K562 (cell line): ENCODE measurements around the gene PANX1. TPM values are rescaled to one million over a fixed set of nuclear protein-coding genes. Genes with fewer than 3 reads are reported as not detected.

Source experiments
- CCAR2 ChIP-seq: fragments of 200-400 bp; formaldehyde crosslinking; IDR thresholded peaks from 2 replicates; pipeline ENCODE4 v1.6.1; 2017; ENCODE audit warnings: mild to moderate bottlenecking, low read depth, low read length
- CHD2 ChIP-seq: IDR thresholded peaks from 2 replicates; pipeline ENCODE4 v1.6.1; 2011; ENCODE audit warnings: low read depth, low read length
- CTBP1 ChIP-seq: fragments of 450-650 bp; IDR thresholded peaks from 2 replicates; pipeline ENCODE4 v1.6.1; 2016; ENCODE audit warnings: borderline replicate concordance
- CXXC5 ChIP-seq: fragments of 250-450 bp; sonication (Bioruptor Pico); IDR thresholded peaks from 2 replicates; pipeline ENCODE4 v1.8.0; 2022; ENCODE audit warnings: inconsistent platforms, mild to moderate bottlenecking, moderate library complexity
- ETV6 ChIP-seq, 3 experiments: fragments of 150-350 bp in 1 of 3; sonication (generic) in 1 of 3; formaldehyde crosslinking in 1 of 3; IDR thresholded peaks; 2 replicates each; pipeline versions ENCODE4 v1.6.1 to v1.8.0; 2014 to 2022; ENCODE audit warnings: borderline replicate concordance in 2 of 3, low read depth in 2 of 3, antibody characterized with exemption in 1 of 3, low read length in 1 of 3, mild to moderate bottlenecking in 1 of 3, missing genetic modification reagents in 1 of 3
- FOSL1 ChIP-seq: fragments of 200-800 bp; sonication (Bioruptor generic); conservative IDR thresholded peaks from 2 replicates; pipeline ENCODE4 v1.6.1; 2016; ENCODE audit warnings: missing genetic modification characterization, missing compliant biosample characterization
- HNRNPUL1 ChIP-seq: fragments of 200-400 bp; formaldehyde crosslinking; IDR thresholded peaks from 2 replicates; pipeline ENCODE4 v1.6.1; 2017; ENCODE audit warnings: low read length
- HSF4 ChIP-seq: fragments of 250-450 bp; sonication (Bioruptor Pico); IDR thresholded peaks from 2 replicates; pipeline ENCODE4 v2.1.2; 2022; ENCODE audit warnings: mild to moderate bottlenecking, moderate library complexity, borderline replicate concordance
- MEIS2 ChIP-seq: fragments of 450-650 bp; IDR thresholded peaks from 2 replicates; pipeline ENCODE4 v1.6.1; 2014; ENCODE audit warnings: mild to moderate bottlenecking; ENCODE audit not compliant: partially characterized antibody
- NFYB ChIP-seq: IDR thresholded peaks from 2 replicates; pipeline ENCODE4 v1.6.1; 2011; ENCODE audit warnings: mild to moderate bottlenecking, moderate library complexity; ENCODE audit not compliant: insufficient read length; ENCODE audit errors: extremely low read depth
- OTX1 ChIP-seq: fragments of 450-650 bp; formaldehyde crosslinking; IDR thresholded peaks from 2 replicates; pipeline ENCODE4 v1.4.0; 2022; ENCODE audit warnings: mild to moderate bottlenecking
- PHF21A ChIP-seq: fragments of 450-650 bp; IDR thresholded peaks from 2 replicates; pipeline ENCODE4 v1.6.1; 2017; ENCODE audit warnings: low read depth, borderline replicate concordance
- PML ChIP-seq: IDR thresholded peaks from 2 replicates; pipeline ENCODE4 v1.6.1; 2012; ENCODE audit warnings: low read length, inconsistent platforms
- POLR2AphosphoS5 ChIP-seq: IDR thresholded peaks from 2 replicates; pipeline ENCODE4 v1.6.1; 2011; ENCODE audit warnings: mild to moderate bottlenecking, low read depth, low read length, moderate library complexity; ENCODE audit not compliant: control insufficient read depth, insufficient read depth
- POLR2B ChIP-seq: fragments of 450-650 bp; IDR thresholded peaks from 2 replicates; pipeline ENCODE4 v1.6.1; 2018; ENCODE audit warnings: low read depth; ENCODE audit not compliant: partially characterized antibody
- SMAD4 ChIP-seq: fragments of 250-450 bp; sonication (Bioruptor Pico); conservative IDR thresholded peaks from 2 replicates; pipeline ENCODE4 v1.8.0; 2021; ENCODE audit warnings: inconsistent platforms, mild to moderate bottlenecking, moderate library complexity
- SMARCE1 ChIP-seq: fragments of 450-650 bp; IDR thresholded peaks from 2 replicates; pipeline ENCODE4 v1.7.1; 2016; ENCODE audit warnings: mild to moderate bottlenecking
- SRF ChIP-seq, 2 experiments: fragments of 250-450, 450-650 bp in 1 of 2; sonication (Bioruptor Pico) in 1 of 2; sonication (generic) in 1 of 2; formaldehyde crosslinking; IDR thresholded peaks; 2 replicates each; pipeline versions ENCODE4 v1.5.0 to v1.5.1; 2020 to 2022; ENCODE audit warnings: mild to moderate bottlenecking in 1 of 2, missing genetic modification reagents in 1 of 2
- TAF15 ChIP-seq: fragments of 200-400 bp; formaldehyde crosslinking; IDR thresholded peaks from 2 replicates; pipeline ENCODE4 v1.6.1; 2017; ENCODE audit warnings: mild to moderate bottlenecking, low read depth, low read length, moderate library complexity
- TCF3 ChIP-seq: sonication (generic); formaldehyde crosslinking; IDR thresholded peaks from 2 replicates; pipeline ENCODE4 v1.4.0; 2020; ENCODE audit warnings: mild to moderate bottlenecking, missing genetic modification reagents
- ZNF212 ChIP-seq: fragments of 450-650 bp; formaldehyde crosslinking; IDR thresholded peaks from 2 replicates; pipeline ENCODE4 v1.4.0; 2020; ENCODE audit warnings: mild to moderate bottlenecking
- ZNF232 ChIP-seq: sonication (generic); formaldehyde crosslinking; IDR thresholded peaks from 2 replicates; pipeline ENCODE4 v1.8.0; 2022; ENCODE audit warnings: mild to moderate bottlenecking, missing genetic modification reagents
- polyA plus RNA-seq, 8 experiments: library from polyadenylated mRNA; depleted of rRNA in 4 of 8; stranded (reverse) in 5 of 8; unstranded in 3 of 8; fragments of >200 nt; fragmentation: Nextera tagmentation in 2 of 8; fragmentation: Illumina TruSeq in 1 of 8; extraction: Ambion mirVana in 2 of 8; extraction: Trizol in 1 of 8; gene quantifications; 2 replicates each; pipeline versions ENCODE4 v1.2.1 to v1.2.3, GENCODE V29; 2011 to 2014; ENCODE audit warnings: inconsistent platforms in 1 of 8, missing spikeins in 1 of 8
- total RNA-seq, 7 experiments: library from RNA; depleted of rRNA in 6 of 7; stranded (reverse); fragments of >200 nt in 6 of 7; fragmentation: Illumina TruSeq in 2 of 7; extraction: Trizol in 2 of 7; gene quantifications; 2 replicates each; pipeline versions ENCODE4 v1.2.1 to v1.2.3, GENCODE V29; 2011 to 2021; ENCODE audit warnings: low replicate concordance in 1 of 7
- TF ChIP-seq, protein P1 (sequence below): fragments of 450-650 bp; IDR thresholded peaks from 2 replicates; pipeline ENCODE4 v1.6.1; 2017; ENCODE audit warnings: mild to moderate bottlenecking, moderate library complexity
- TF ChIP-seq, protein P2 (sequence below), 2 experiments: fragments of 450-650 bp in 1 of 2; sonication (generic) in 1 of 2; formaldehyde crosslinking; conservative IDR thresholded peaks; 2 replicates each; pipeline versions ENCODE4 v1.4.0 to v1.8.1; 2020 to 2022; ENCODE audit warnings: mild to moderate bottlenecking in 1 of 2, missing genetic modification reagents in 1 of 2
- TF ChIP-seq, protein P3 (sequence below): sonication (generic); IDR thresholded peaks from 2 replicates; pipeline ENCODE4 v1.6.1; 2016

PANX1 gene
- total and polyA plus RNA-seq, 9 of the 15 experiments (the other 6 are each of a cell fraction or from before 2014, with no cell fraction given): 1.9 to 14.8 (median 10.1) TPM

DNA sequence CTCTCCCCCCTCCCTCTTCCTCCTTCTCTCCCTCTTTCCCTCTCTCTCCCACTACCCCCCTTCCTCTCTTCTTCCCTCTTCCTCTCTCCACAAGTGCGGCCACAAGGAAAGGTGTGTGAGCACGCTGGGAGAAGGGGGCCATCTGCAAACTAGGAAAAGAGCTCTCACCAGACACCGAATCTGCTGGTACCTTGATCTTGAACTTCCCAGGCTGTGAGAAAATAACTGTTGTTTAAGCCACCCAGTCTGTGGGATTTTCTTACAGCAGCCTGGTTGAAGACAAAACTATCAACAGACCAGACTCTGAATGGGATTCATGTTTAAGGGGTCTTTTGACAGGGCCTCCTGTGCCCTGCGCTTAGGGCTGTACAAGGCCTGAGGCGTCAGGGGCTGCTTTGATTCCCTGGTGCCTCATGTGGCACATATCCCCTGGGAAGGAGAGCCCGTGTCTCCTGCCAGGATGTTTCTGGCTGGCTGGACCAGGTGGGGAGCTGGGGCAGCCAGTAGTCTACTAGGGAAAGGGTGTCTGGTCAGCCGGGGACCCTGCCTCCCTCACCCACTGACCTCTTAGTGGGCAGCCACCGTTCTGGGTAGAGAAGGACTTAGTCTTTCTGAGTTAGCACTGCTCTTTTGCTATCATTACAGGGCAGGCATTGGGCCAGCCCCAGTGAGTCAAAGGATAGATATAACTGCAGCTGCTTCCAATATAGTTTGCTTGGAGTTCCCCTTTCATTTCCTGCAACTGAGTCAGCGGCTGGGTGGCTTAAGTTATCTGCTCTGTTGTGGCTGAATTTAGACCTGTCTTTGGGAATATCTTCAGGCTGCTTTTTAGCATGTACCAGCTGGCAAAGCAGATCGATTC lies 6.2 kb downstream of the PANX1 start (continued):
- TF ChIP-seq SRF (CRISPR knock-in tag; IDR thresholded peaks at IDR 0.05) (no peak), ZNF232 (CRISPR knock-in tag) (0 out of 2 replicates have a peak, but pooled peaks have one; percentile 21), MEIS2 (no peak), PHF21A (no peak), POLR2AphosphoS5 (0 out of 2 replicates have a peak, but pooled peaks have one; percentile 34), POLR2B (no peak), CXXC5 (CRISPR knock-in tag) (no peak), HNRNPUL1 (no peak; the same call in 1 of the 2 replicates), ZNF212 (no peak), TAF15 (no peak), CHD2 (no peak), NFYB (no peak), SMARCE1 (peak; percentile 49; the same call in 1 of the 2 replicates), OTX1 (CRISPR knock-in tag) (no peak), FOSL1 (tag) (peak; percentile 62), ETV6 (IDR thresholded peaks at IDR 0.05; ENCODE audit: borderline replicate concordance in 1 of 2, low read depth in 2 of 2, low read length in 1 of 2) (no peak), ETV6 (CRISPR knock-in tag; IDR thresholded peaks at IDR 0.05; ENCODE audit: borderline replicate concordance) (no peak), TCF3 (CRISPR knock-in tag) (peak; percentile 62), HSF4 (CRISPR knock-in tag) (no peak), CTBP1 (no peak), PML (no peak), CCAR2 (no peak), SMAD4 (CRISPR knock-in tag) (0 out of 2 replicates have a peak, but pooled peaks have one; percentile 16)
- TF ChIP-seq, protein P1, sequence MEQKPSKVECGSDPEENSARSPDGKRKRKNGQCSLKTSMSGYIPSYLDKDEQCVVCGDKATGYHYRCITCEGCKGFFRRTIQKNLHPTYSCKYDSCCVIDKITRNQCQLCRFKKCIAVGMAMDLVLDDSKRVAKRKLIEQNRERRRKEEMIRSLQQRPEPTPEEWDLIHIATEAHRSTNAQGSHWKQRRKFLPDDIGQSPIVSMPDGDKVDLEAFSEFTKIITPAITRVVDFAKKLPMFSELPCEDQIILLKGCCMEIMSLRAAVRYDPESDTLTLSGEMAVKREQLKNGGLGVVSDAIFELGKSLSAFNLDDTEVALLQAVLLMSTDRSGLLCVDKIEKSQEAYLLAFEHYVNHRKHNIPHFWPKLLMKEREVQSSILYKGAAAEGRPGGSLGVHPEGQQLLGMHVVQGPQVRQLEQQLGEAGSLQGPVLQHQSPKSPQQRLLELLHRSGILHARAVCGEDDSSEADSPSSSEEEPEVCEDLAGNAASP: no peak
- TF ChIP-seq, protein P2, sequence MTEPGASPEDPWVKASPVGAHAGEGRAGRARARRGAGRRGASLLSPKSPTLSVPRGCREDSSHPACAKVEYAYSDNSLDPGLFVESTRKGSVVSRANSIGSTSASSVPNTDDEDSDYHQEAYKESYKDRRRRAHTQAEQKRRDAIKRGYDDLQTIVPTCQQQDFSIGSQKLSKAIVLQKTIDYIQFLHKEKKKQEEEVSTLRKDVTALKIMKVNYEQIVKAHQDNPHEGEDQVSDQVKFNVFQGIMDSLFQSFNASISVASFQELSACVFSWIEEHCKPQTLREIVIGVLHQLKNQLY (CRISPR knock-in tag; conservative IDR thresholded peaks at IDR 0.05): no peak
- TF ChIP-seq, protein P3, sequence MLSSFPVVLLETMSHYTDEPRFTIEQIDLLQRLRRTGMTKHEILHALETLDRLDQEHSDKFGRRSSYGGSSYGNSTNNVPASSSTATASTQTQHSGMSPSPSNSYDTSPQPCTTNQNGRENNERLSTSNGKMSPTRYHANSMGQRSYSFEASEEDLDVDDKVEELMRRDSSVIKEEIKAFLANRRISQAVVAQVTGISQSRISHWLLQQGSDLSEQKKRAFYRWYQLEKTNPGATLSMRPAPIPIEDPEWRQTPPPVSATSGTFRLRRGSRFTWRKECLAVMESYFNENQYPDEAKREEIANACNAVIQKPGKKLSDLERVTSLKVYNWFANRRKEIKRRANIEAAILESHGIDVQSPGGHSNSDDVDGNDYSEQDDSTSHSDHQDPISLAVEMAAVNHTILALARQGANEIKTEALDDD: peak; percentile 82
